GM12878 (cell line): ENCODE measurements around the gene EMP2. TPM values are rescaled to one million over a fixed set of nuclear protein-coding genes. Genes with fewer than 3 reads are reported as not detected.

ENCODE experiments used
- ATAC-seq: fragments of 200-7000 bp; cut with Tn5 transposase; 3 replicates; pipeline ENCODE4 v1.9.1; 2020; ENCODE audit warnings: mild to moderate bottlenecking, moderate library complexity
- BruUV-seq: library from RNA; stranded (reverse); fragments of 400-500 nt; replicated peaks from 2 replicates; lab custom pipeline; 2021; lab: Mats Ljungman, UMichigan
- CTCF ChIA-PET: fragments of 300-600 bp; sonication (Branson Sonifier 250); formaldehyde crosslinking; extraction: SDS; loops from one replicate; lab custom pipeline; 2021; ENCODE audit warnings: inconsistent platforms; lab: Yijun Ruan, JAX
- POLR2A ChIA-PET: fragments of 350-600 bp; formaldehyde crosslinking; extraction: SDS; loops from one replicate; lab custom pipeline; 2021; ENCODE audit warnings: inconsistent platforms; lab: Charles Lee
- RAD21 ChIA-PET: fragments of 300-600 bp; sonication (Branson Sonifier 250); formaldehyde crosslinking; loops from one replicate; lab custom pipeline; 2023; ENCODE audit warnings: antibody characterized with exemption; ENCODE audit not compliant: unreplicated experiment; lab: Charles Lee
- SMC1A ChIA-PET: fragments of 300-600 bp; sonication (Branson Sonifier 250); formaldehyde crosslinking; loops from one replicate; lab custom pipeline; 2023; ENCODE audit not compliant: unreplicated experiment, uncharacterized antibody; lab: Charles Lee
- DNase-seq: peaks from one replicate; pipeline ENCODE4 v3.0.0-alpha.2; 2011; ENCODE audit warnings: low read depth, low spot score
- FAIRE-seq: peaks from 3 replicates; lab custom pipeline; 2011; peaks lifted over from hg19 to GRCh38; lab: Jason Lieb, UNC
- H2AFZ ChIP-seq: 2 replicates; pipeline ENCODE4 v1.6.0; 2011; ENCODE audit warnings: low read depth, low read length, control low read depth; ENCODE audit not compliant: control insufficient read depth
- H3K27ac ChIP-seq: 2 replicates; pipeline ENCODE4 v1.5.1; 2011; ENCODE audit warnings: control low read depth; ENCODE audit not compliant: control insufficient read depth, insufficient read depth
- H3K27me3 ChIP-seq, 2 experiments: replicated peaks in 1 of 2; 2 replicates each; pipeline versions ENCODE4 v1.6.0 to v1.6.1; 2011; ENCODE audit warnings: low read length in 1 of 2; ENCODE audit not compliant: control insufficient read depth in 2 of 2, insufficient read depth in 2 of 2
- H3K36me3 ChIP-seq, 2 experiments: 2 replicates each; pipeline ENCODE4 v1.5.1; 2011; ENCODE audit warnings: low read length in 1 of 2; ENCODE audit not compliant: control insufficient read depth in 2 of 2, insufficient read depth in 2 of 2
- H3K4me1 ChIP-seq: 2 replicates; pipeline ENCODE4 v1.6.1; 2011; ENCODE audit warnings: mild to moderate bottlenecking, low read length, moderate library complexity, mixed read lengths; ENCODE audit not compliant: control insufficient read depth, insufficient read depth
- H3K4me2 ChIP-seq: 2 replicates; pipeline ENCODE4 v1.6.0; 2011; ENCODE audit warnings: control low read depth; ENCODE audit not compliant: control insufficient read depth, insufficient read depth
- H3K4me3 ChIP-seq: fragments of 200-600 bp; sonication (generic); 2 replicates; pipeline ENCODE4 v1.5.1; 2016
- H3K79me2 ChIP-seq: 2 replicates; pipeline ENCODE4 v1.6.0; 2011; ENCODE audit warnings: low read length; ENCODE audit not compliant: control insufficient read depth, insufficient read depth
- H3K9ac ChIP-seq: 2 replicates; pipeline ENCODE4 v1.8.0; 2011; ENCODE audit warnings: low read length, control low read depth, mixed read lengths; ENCODE audit not compliant: control insufficient read depth, insufficient read depth
- H3K9me3 ChIP-seq: replicated peaks from 3 replicates; pipeline ENCODE4 v1.5.1; 2011; ENCODE audit warnings: mild to moderate bottlenecking, low read length; ENCODE audit not compliant: control insufficient read depth, insufficient read depth
- H4K20me1 ChIP-seq: 2 replicates; pipeline ENCODE4 v1.6.0; 2011; ENCODE audit not compliant: control insufficient read depth, insufficient read depth
- CEBPB ChIP-seq, 2 experiments: fragments of 150-350 bp in 1 of 2; IDR thresholded peaks; 2 replicates each; pipeline ENCODE4 v1.6.1; 2012 to 2014; ENCODE audit warnings: low read depth in 2 of 2, low read length in 2 of 2, borderline replicate concordance in 1 of 2, inconsistent platforms in 1 of 2
- LARP7 ChIP-seq: fragments of 450-650 bp; IDR thresholded peaks from 2 replicates; pipeline ENCODE4 v1.6.1; 2017; ENCODE audit warnings: mild to moderate bottlenecking
- MTA2 ChIP-seq: fragments of 450-650 bp; IDR thresholded peaks from 2 replicates; pipeline ENCODE4 v1.6.1; 2016; ENCODE audit warnings: low read depth, mild to moderate bottlenecking, moderate library complexity
- TCF3 ChIP-seq: IDR thresholded peaks from 2 replicates; pipeline ENCODE4 v1.6.1; 2012; ENCODE audit warnings: low read depth, mild to moderate bottlenecking, low read length, borderline replicate concordance; ENCODE audit not compliant: insufficient read depth
- YY1 ChIP-seq: IDR thresholded peaks from 2 replicates; pipeline ENCODE4 v1.6.1; 2011; ENCODE audit warnings: low read depth, mild to moderate bottlenecking, low read length
- WGBS: methylation state at CpG from one replicate; pipeline ENCODE4 v1.1.6; 2016; ENCODE audit warnings: low lambda C conversion rate; ENCODE audit not compliant: insufficient replicate concordance, insufficient coverage; ENCODE audit errors: missing lambda C conversion rate; 5-methylcytosine and 5-hydroxymethylcytosine counted together
- in situ Hi-C: fragments of 300-500 bp; cut with MboI; formaldehyde crosslinking; loops from 9 replicates; pipeline ENCODE4 v1.14.3; 2018; ENCODE audit warnings: mixed read lengths
- intact Hi-C: fragments of 100-400 bp; cut with micrococcal nuclease; formaldehyde crosslinking; loops from one replicate; pipeline ENCODE4 v1.14.2; 2022; ENCODE audit not compliant: unreplicated experiment
- polyA plus RNA-seq, 11 experiments: library from polyadenylated mRNA; depleted of rRNA in 4 of 11; unstranded in 6 of 11; stranded (reverse) in 5 of 11; fragments of >200 nt; fragmentation: Nextera tagmentation in 4 of 11; fragmentation: Illumina TruSeq in 1 of 11; extraction: Ambion mirVana in 4 of 11; extraction: Trizol in 1 of 11; gene quantifications; 1 replicate in 1 of 11; 2 replicates in 10 of 11; pipeline versions ENCODE4 v1.2.1 to v1.2.3, GENCODE V29; 2011 to 2016; ENCODE audit warnings: inconsistent platforms in 2 of 11, missing spikeins in 2 of 11, low read depth in 1 of 11
- total RNA-seq, 4 experiments: library from RNA; depleted of rRNA in 3 of 4; stranded (reverse); fragments of >200 nt in 3 of 4; fragmentation: Illumina TruSeq in 1 of 4; extraction: Trizol in 1 of 4; gene quantifications; 2 replicates each; pipeline versions ENCODE4 v1.2.1 to v1.2.3, GENCODE V29; 2013 to 2021
- TF ChIP-seq, protein P1 (sequence below): IDR thresholded peaks from 2 replicates; pipeline ENCODE4 v1.6.1; 2012; ENCODE audit warnings: mild to moderate bottlenecking, low read depth, low read length
- TF ChIP-seq, protein P2 (sequence below): IDR thresholded peaks from 2 replicates; pipeline ENCODE4 v1.6.1; 2011; ENCODE audit warnings: low read depth, low read length, improper control_type of control experiment, borderline replicate concordance

The EMP2 gene
- total and polyA plus RNA-seq, 10 of the 15 experiments (the other 5 are each of a cell fraction or from before 2014, with no cell fraction given): 0.41 to 10.4 (median 3.8) TPM

DNA sequence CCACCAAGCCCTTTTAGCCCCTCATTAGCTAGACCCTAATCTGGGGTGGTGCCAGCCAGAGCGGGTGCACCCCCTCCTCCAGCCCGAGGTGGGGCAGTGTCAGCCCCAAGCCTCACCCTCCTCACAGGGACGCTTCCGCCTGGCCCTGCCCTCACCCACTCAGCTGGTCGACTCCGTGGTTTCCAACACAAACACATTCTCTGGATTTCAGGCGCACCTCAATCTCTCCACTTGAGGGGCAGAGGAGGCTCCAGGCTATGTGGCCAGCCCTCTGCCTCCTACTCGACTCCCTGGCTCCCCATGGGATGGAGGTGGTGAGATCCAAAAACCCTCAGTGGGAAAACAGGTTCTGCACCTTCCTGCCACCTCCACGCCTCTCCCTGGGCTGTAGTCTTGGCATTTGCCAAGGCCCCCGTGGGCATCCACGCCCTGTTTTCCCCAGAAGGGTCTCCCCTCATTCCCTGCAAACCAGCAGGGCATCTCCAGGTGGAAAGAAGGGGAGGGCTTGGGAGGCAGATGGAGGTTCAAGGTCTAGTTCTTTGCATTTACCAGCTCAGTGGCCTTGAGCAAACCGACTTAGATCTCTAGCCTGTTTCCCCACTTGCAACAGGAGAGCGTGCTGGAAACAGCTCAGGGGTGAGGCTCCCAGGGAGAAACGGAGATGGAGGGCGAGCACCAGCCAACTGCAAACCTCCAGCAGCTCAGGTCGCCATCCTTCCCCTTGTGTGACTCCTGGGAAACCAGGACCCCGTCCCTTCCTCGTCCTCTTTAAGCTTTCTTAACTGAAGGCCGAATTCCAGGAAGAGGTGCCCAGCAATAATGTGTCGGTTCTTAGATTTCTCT is 1.7 kb downstream of the EMP2 start:
- H3K4me1 ChIP-seq: no peaks in the 10 kb centered on the region; the same call in 1 of the 2 replicates
- ChIA-PET CTCF (interaction anchor here (0.9 to 1.2 kb wide), 4 partner anchors 10 to 64 kb away, joined by 3 to 5 read pairs (median 4); no protein-coding TSS in a partner anchor), POLR2A (interaction anchor here (0.6 kb wide), 1 partner anchor 11 kb away, joined by 3 read pairs; no protein-coding TSS in a partner anchor), SMC1A (no interaction called here), RAD21 (interaction anchor here (1.1 kb wide), 1 partner anchor 64 kb away, joined by 3 read pairs; no protein-coding TSS in a partner anchor)
- no peak overlapping the region for H3K27ac ChIP-seq
- intact Hi-C loops (no loop called here), in situ Hi-C loops (no loop called here)
- H3K9me3 ChIP-seq: no peaks in the 10 kb centered on the region
- DNase-seq: no peak
- TF ChIP-seq MTA2: no peak
- TF ChIP-seq CEBPB (IDR thresholded peaks at IDR 0.05; ENCODE audit: borderline replicate concordance in 1 of 2, low read depth in 2 of 2, low read length in 2 of 2): no peak
- TF ChIP-seq, protein P1, sequence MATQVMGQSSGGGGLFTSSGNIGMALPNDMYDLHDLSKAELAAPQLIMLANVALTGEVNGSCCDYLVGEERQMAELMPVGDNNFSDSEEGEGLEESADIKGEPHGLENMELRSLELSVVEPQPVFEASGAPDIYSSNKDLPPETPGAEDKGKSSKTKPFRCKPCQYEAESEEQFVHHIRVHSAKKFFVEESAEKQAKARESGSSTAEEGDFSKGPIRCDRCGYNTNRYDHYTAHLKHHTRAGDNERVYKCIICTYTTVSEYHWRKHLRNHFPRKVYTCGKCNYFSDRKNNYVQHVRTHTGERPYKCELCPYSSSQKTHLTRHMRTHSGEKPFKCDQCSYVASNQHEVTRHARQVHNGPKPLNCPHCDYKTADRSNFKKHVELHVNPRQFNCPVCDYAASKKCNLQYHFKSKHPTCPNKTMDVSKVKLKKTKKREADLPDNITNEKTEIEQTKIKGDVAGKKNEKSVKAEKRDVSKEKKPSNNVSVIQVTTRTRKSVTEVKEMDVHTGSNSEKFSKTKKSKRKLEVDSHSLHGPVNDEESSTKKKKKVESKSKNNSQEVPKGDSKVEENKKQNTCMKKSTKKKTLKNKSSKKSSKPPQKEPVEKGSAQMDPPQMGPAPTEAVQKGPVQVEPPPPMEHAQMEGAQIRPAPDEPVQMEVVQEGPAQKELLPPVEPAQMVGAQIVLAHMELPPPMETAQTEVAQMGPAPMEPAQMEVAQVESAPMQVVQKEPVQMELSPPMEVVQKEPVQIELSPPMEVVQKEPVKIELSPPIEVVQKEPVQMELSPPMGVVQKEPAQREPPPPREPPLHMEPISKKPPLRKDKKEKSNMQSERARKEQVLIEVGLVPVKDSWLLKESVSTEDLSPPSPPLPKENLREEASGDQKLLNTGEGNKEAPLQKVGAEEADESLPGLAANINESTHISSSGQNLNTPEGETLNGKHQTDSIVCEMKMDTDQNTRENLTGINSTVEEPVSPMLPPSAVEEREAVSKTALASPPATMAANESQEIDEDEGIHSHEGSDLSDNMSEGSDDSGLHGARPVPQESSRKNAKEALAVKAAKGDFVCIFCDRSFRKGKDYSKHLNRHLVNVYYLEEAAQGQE: no peak
- TF ChIP-seq LARP7: no peak
- no peak for TF ChIP-seq TCF3
- TF ChIP-seq, protein P2, sequence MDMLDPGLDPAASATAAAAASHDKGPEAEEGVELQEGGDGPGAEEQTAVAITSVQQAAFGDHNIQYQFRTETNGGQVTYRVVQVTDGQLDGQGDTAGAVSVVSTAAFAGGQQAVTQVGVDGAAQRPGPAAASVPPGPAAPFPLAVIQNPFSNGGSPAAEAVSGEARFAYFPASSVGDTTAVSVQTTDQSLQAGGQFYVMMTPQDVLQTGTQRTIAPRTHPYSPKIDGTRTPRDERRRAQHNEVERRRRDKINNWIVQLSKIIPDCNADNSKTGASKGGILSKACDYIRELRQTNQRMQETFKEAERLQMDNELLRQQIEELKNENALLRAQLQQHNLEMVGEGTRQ: no peak
- no peak for TF ChIP-seq YY1
- H3K9ac ChIP-seq: no peak overlapping the region
- no peaks in the 10 kb centered on the region for H3K36me3 ChIP-seq
- H4K20me1 ChIP-seq: no peaks in the 10 kb centered on the region
- FAIRE-seq: no peak
- H3K4me3 ChIP-seq: no peak overlapping the region
- H3K27me3 ChIP-seq: peaks cover 10 to 22% of the 10 kb centered on the region in 2 experiments
- no peaks in the 10 kb centered on the region for H3K79me2 ChIP-seq
- H2AFZ ChIP-seq: no peak overlapping the region
- 19% methylated on average over 20 of the region's 20 CpGs for WGBS
- H3K4me2 ChIP-seq: no peak overlapping the region
- no TSS peak for BruUV-seq
- ATAC-seq: no peak
